K562 (cell line): ENCODE measurements around the gene H2BK1. TPM values are rescaled to one million over a fixed set of nuclear protein-coding genes. Genes with fewer than 3 reads are reported as not detected.

Experiments used
- BCL6 ChIP-seq: fragments of 250-450 bp; sonication (Bioruptor Pico); IDR thresholded peaks from 2 replicates; pipeline ENCODE4 v1.4.0; 2020
- DNMT1 ChIP-seq: fragments of 450-650 bp; IDR thresholded peaks from 2 replicates; pipeline ENCODE4 v1.6.1; 2016; ENCODE audit warnings: antibody characterized with exemption, mild to moderate bottlenecking
- EP400 ChIP-seq: fragments of 450-650 bp; IDR thresholded peaks from 2 replicates; pipeline ENCODE4 v1.6.1; 2017; ENCODE audit warnings: antibody characterized with exemption, mild to moderate bottlenecking, moderate library complexity
- GATA2 ChIP-seq: sonication (generic); formaldehyde crosslinking; IDR thresholded peaks from 2 replicates; pipeline ENCODE4 v1.4.0; 2020; ENCODE audit warnings: mild to moderate bottlenecking, missing genetic modification reagents
- HMG20A ChIP-seq: fragments of 450-650 bp; formaldehyde crosslinking; conservative IDR thresholded peaks from 2 replicates; pipeline ENCODE4 v1.4.0; 2020; ENCODE audit warnings: mild to moderate bottlenecking, mixed read lengths
- HNRNPLL ChIP-seq: fragments of 200-400 bp; formaldehyde crosslinking; IDR thresholded peaks from 2 replicates; pipeline ENCODE4 v1.6.1; 2017; ENCODE audit warnings: low read length, low read depth, mild to moderate bottlenecking; ENCODE audit not compliant: poor library complexity, severe bottlenecking
- NCOA2 ChIP-seq, 2 experiments: fragments of 450-650 bp; IDR thresholded peaks; 2 replicates each; pipeline ENCODE4 v1.6.1; 2018; ENCODE audit warnings: mild to moderate bottlenecking in 2 of 2, moderate library complexity in 1 of 2; ENCODE audit not compliant: partially characterized antibody in 2 of 2
- POLR2B ChIP-seq: fragments of 450-650 bp; IDR thresholded peaks from 2 replicates; pipeline ENCODE4 v1.6.1; 2018; ENCODE audit warnings: low read depth; ENCODE audit not compliant: partially characterized antibody
- RBM14 ChIP-seq: fragments of 200-400 bp; formaldehyde crosslinking; IDR thresholded peaks from 2 replicates; pipeline ENCODE4 v1.6.1; 2018; ENCODE audit warnings: low read depth, mild to moderate bottlenecking, low read length, moderate library complexity, borderline replicate concordance; ENCODE audit not compliant: insufficient read depth
- RUNX1 ChIP-seq: sonication (generic); IDR thresholded peaks from 2 replicates; pipeline ENCODE4 v1.6.1; 2016; ENCODE audit warnings: antibody characterized with exemption, low read depth
- ZNF134 ChIP-seq: fragments of 250-450 bp; sonication (Bioruptor Pico); conservative IDR thresholded peaks from 2 replicates; pipeline ENCODE4 v1.4.0; 2020
- ZNF57 ChIP-seq: fragments of 450-650 bp; formaldehyde crosslinking; IDR thresholded peaks from 2 replicates; pipeline ENCODE4 v1.4.0; 2020; ENCODE audit warnings: mild to moderate bottlenecking, moderate library complexity
- polyA plus RNA-seq, 8 experiments: library from polyadenylated mRNA; depleted of rRNA in 4 of 8; stranded (reverse) in 5 of 8; unstranded in 3 of 8; fragments of >200 nt; fragmentation: Nextera tagmentation in 2 of 8; fragmentation: Illumina TruSeq in 1 of 8; extraction: Ambion mirVana in 2 of 8; extraction: Trizol in 1 of 8; gene quantifications; 2 replicates each; pipeline versions ENCODE4 v1.2.1 to v1.2.3, GENCODE V29; 2011 to 2014; ENCODE audit warnings: inconsistent platforms in 1 of 8, missing spikeins in 1 of 8
- total RNA-seq, 7 experiments: library from RNA; depleted of rRNA in 6 of 7; stranded (reverse); fragments of >200 nt in 6 of 7; fragmentation: Illumina TruSeq in 2 of 7; extraction: Trizol in 2 of 7; gene quantifications; 2 replicates each; pipeline versions ENCODE4 v1.2.1 to v1.2.3, GENCODE V29; 2011 to 2021; ENCODE audit warnings: low replicate concordance in 1 of 7
- TF ChIP-seq, protein P1 (sequence below): IDR thresholded peaks from 3 replicates; pipeline ENCODE4 v1.6.1; 2011; ENCODE audit warnings: borderline replicate concordance, mild to moderate bottlenecking; ENCODE audit not compliant: insufficient read length, insufficient read depth
- TF ChIP-seq, protein P2 (sequence below): sonication (generic); formaldehyde crosslinking; IDR thresholded peaks from 2 replicates; pipeline ENCODE4 v1.8.0; 2023; ENCODE audit warnings: mild to moderate bottlenecking, missing genetic modification reagents
- TF ChIP-seq, protein P3 (sequence below), 2 experiments: IDR thresholded peaks in 1 of 2; conservative IDR thresholded peaks in 1 of 2; 2 replicates each; pipeline ENCODE4 v1.6.1; 2016; ENCODE audit warnings: low read depth in 2 of 2, mild to moderate bottlenecking in 1 of 2, missing compliant biosample characterization in 1 of 2, missing genetic modification characterization in 1 of 2, moderate library complexity in 1 of 2
- TF ChIP-seq, protein P4 (sequence below): sonication (generic); formaldehyde crosslinking; IDR thresholded peaks from 2 replicates; pipeline ENCODE4 v1.4.0; 2020; ENCODE audit warnings: mild to moderate bottlenecking, missing genetic modification reagents
- TF ChIP-seq, protein P5 (sequence below), 2 experiments: fragments of 450-650 bp; conservative IDR thresholded peaks; 2 replicates each; pipeline ENCODE4 v1.6.1; 2017; ENCODE audit warnings: mild to moderate bottlenecking in 2 of 2, moderate library complexity in 2 of 2

H2BK1 gene
- total and polyA plus RNA-seq, 9 of the 15 experiments (the other 6 are each of a cell fraction or from before 2014, with no cell fraction given): not detected

DNA sequence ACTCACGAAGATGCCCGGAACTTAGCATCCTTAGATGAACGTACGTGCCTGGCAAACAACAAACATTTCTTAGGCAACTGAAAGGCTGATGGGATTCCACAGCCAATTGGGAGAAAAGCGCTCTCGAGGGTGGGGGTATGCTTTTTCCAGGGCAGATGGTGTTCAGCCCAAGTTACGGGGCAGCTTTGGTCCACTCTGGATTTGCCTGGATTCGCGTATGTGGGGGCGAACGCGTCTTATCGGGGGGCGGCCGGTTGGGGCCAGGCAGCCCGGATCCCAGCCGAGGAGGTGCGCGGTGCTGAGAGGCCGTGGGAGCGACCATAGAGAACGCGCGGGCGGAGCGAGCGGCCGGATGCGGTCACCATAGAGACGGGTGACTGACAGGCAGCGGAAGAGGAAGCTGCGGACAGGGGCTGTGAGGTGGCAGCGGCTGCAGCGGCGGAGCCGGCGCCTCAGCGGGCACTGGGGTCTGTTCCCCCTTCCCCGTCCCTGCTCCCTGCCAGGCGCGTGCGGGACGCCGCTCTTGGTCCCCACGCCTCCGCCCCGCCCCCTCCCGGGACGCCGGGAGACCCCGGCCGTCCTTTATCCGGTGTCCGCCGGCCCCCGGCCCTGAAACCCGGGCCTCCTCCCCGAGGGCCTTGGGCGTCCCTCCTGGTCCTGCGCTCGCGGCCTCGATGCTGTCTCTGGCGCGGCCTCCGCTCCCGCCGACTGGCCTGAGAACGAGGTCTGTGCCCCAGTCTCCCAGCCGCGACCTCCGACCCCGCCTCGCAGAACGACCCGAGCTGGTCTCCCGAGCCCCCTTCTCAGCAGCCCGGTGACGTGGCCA, 22.0 kb upstream of the H2BK1 start, which contains the start of gene CHPF2 (continued):
- TF ChIP-seq, protein P1, sequence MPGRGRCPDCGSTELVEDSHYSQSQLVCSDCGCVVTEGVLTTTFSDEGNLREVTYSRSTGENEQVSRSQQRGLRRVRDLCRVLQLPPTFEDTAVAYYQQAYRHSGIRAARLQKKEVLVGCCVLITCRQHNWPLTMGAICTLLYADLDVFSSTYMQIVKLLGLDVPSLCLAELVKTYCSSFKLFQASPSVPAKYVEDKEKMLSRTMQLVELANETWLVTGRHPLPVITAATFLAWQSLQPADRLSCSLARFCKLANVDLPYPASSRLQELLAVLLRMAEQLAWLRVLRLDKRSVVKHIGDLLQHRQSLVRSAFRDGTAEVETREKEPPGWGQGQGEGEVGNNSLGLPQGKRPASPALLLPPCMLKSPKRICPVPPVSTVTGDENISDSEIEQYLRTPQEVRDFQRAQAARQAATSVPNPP: no peak
- TF ChIP-seq, protein P2, sequence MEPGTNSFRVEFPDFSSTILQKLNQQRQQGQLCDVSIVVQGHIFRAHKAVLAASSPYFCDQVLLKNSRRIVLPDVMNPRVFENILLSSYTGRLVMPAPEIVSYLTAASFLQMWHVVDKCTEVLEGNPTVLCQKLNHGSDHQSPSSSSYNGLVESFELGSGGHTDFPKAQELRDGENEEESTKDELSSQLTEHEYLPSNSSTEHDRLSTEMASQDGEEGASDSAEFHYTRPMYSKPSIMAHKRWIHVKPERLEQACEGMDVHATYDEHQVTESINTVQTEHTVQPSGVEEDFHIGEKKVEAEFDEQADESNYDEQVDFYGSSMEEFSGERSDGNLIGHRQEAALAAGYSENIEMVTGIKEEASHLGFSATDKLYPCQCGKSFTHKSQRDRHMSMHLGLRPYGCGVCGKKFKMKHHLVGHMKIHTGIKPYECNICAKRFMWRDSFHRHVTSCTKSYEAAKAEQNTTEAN (CRISPR knock-in tag): no peak
- no peak for TF ChIP-seq NCOA2 (IDR thresholded peaks at IDR 0.05; ENCODE audit: partially characterized antibody in 2 of 2)
- no peak for TF ChIP-seq DNMT1
- peak; percentile 79 for TF ChIP-seq POLR2B
- TF ChIP-seq GATA2 (CRISPR knock-in tag): no peak
- TF ChIP-seq, protein P3, sequence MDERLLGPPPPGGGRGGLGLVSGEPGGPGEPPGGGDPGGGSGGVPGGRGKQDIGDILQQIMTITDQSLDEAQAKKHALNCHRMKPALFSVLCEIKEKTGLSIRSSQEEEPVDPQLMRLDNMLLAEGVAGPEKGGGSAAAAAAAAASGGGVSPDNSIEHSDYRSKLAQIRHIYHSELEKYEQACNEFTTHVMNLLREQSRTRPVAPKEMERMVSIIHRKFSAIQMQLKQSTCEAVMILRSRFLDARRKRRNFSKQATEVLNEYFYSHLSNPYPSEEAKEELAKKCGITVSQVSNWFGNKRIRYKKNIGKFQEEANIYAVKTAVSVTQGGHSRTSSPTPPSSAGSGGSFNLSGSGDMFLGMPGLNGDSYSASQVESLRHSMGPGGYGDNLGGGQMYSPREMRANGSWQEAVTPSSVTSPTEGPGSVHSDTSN (CRISPR knock-in tag; IDR thresholded peaks at IDR 0.05; ENCODE audit: low read depth): peak; percentile 99
- TF ChIP-seq, protein P3 (tag; conservative IDR thresholded peaks at IDR 0.05; ENCODE audit: low read depth): peak; percentile 96
- TF ChIP-seq HMG20A: no peak
- TF ChIP-seq, protein P4, sequence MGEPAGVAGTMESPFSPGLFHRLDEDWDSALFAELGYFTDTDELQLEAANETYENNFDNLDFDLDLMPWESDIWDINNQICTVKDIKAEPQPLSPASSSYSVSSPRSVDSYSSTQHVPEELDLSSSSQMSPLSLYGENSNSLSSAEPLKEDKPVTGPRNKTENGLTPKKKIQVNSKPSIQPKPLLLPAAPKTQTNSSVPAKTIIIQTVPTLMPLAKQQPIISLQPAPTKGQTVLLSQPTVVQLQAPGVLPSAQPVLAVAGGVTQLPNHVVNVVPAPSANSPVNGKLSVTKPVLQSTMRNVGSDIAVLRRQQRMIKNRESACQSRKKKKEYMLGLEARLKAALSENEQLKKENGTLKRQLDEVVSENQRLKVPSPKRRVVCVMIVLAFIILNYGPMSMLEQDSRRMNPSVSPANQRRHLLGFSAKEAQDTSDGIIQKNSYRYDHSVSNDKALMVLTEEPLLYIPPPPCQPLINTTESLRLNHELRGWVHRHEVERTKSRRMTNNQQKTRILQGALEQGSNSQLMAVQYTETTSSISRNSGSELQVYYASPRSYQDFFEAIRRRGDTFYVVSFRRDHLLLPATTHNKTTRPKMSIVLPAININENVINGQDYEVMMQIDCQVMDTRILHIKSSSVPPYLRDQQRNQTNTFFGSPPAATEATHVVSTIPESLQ: peak; percentile 92
- TF ChIP-seq EP400: peak; percentile 90
- TF ChIP-seq RBM14: 0 out of 2 replicates have a peak, but pooled peaks have one; percentile 55
- peak; percentile 18; the same call in 1 of the 2 replicates for TF ChIP-seq RUNX1
- TF ChIP-seq HNRNPLL: no peak
- no peak for TF ChIP-seq BCL6
- TF ChIP-seq, protein P5, sequence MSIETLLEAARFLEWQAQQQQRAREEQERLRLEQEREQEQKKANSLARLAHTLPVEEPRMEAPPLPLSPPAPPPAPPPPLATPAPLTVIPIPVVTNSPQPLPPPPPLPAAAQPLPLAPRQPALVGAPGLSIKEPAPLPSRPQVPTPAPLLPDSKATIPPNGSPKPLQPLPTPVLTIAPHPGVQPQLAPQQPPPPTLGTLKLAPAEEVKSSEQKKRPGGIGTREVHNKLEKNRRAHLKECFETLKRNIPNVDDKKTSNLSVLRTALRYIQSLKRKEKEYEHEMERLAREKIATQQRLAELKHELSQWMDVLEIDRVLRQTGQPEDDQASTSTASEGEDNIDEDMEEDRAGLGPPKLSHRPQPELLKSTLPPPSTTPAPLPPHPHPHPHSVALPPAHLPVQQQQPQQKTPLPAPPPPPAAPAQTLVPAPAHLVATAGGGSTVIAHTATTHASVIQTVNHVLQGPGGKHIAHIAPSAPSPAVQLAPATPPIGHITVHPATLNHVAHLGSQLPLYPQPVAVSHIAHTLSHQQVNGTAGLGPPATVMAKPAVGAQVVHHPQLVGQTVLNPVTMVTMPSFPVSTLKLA (conservative IDR thresholded peaks at IDR 0.05): peak in 1 of 2 experiments; percentile 68; a peak in 2 of 4 replicates
- no peak for TF ChIP-seq ZNF57
- TF ChIP-seq ZNF134 (CRISPR knock-in tag): no peak; the same call in 1 of the 2 replicates
